Measurements from ENCODE around the gene SLC25A22.

DNA sequence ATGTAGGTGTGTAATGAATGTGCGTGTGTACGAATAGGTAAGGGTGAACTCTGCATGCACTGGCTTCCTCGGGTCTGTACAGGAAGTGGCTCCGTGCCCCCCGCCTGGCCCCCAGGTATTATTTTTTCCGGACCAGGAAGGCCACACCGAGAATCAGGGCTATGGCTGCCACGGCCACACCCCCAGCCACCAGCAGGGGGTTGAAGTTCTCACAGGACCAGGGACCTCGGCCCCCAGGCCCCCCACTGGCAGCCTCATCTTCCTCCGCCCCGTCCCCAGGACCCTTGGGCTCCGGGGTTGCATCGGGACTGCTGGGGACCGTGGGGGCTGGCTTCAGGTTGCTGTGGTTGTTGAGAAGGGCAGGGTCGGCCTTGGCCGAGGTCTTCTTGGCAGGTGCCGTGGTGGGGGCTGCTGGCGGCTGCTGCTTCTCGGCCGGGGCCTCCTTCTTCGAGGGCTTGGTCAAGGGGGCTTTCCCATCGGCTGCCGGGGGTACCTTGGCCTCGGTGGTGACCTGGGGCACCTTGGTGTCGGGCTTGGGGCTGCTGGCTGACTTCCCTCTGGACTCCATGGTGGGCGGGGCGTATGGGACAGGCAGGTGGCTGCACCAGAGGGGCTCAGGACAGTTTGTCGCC, 10.0 kb downstream of the SLC25A22 start:
- TF ChIP-seq POLR2AphosphoS5 (IDR thresholded peaks at IDR 0.05; ENCODE audit: low read depth, low read length): no peak
- TF ChIP-seq FOXP2 (optimal IDR thresholded peaks at IDR 0.05; ENCODE audit: borderline replicate concordance, extremely low read depth, extremely low read length, insufficient read depth): no peak
